IPS-20b (cell line): ENCODE results near the gene IFRD1.
"Not testable (repeated sequence)": the region's sequence is repeated elsewhere in the genome, so short reads cannot be mapped to it uniquely, and the experiment has no call there.

Source experiments
- H3K27ac ChIP-seq: one replicate; pipeline ENCODE4 v1.5.1; 2013; ENCODE audit warnings: low read length
- H3K27me3 ChIP-seq: 2 replicates; pipeline ENCODE4 v1.6.1; 2013; ENCODE audit warnings: mild to moderate bottlenecking, low read length, inconsistent platforms; ENCODE audit not compliant: insufficient read depth
- H3K36me3 ChIP-seq: 2 replicates; pipeline ENCODE4 v1.6.1; 2013; ENCODE audit warnings: low read depth, mild to moderate bottlenecking, inconsistent platforms, low read length, moderate library complexity; ENCODE audit not compliant: insufficient read depth
- H3K4me1 ChIP-seq: 2 replicates; pipeline ENCODE4 v1.6.1; 2013; ENCODE audit warnings: mild to moderate bottlenecking, control low read depth, inconsistent platforms, low read length, moderate library complexity; ENCODE audit not compliant: insufficient read depth
- H3K4me3 ChIP-seq: 2 replicates; pipeline ENCODE4 v1.5.1; 2013; ENCODE audit warnings: mild to moderate bottlenecking, low read length, inconsistent platforms
- H3K9ac ChIP-seq: 2 replicates; pipeline ENCODE4 v1.6.1; 2013; ENCODE audit warnings: low read depth, mild to moderate bottlenecking, inconsistent platforms, low read length, moderate library complexity
- H3K9me3 ChIP-seq: 2 replicates; pipeline ENCODE4 v1.6.1; 2013; ENCODE audit warnings: mild to moderate bottlenecking, low read depth, low read length, inconsistent platforms; ENCODE audit not compliant: insufficient read depth

The IFRD1 gene

GRCh38 chr7:112510001-112510742, 59.9 kb downstream of the IFRD1 start:
- Histone ChIP-seq H3K36me3 (no peaks in the 10 kb centered on the region), H3K4me3 (no peak overlapping the region), H3K27me3 (no peaks in the 10 kb centered on the region), H3K9me3 (no peaks in the 10 kb centered on the region), H3K4me1 (no peaks in the 10 kb centered on the region), H3K9ac (no peak overlapping the region), H3K27ac (no peak overlapping the region)

DNA sequence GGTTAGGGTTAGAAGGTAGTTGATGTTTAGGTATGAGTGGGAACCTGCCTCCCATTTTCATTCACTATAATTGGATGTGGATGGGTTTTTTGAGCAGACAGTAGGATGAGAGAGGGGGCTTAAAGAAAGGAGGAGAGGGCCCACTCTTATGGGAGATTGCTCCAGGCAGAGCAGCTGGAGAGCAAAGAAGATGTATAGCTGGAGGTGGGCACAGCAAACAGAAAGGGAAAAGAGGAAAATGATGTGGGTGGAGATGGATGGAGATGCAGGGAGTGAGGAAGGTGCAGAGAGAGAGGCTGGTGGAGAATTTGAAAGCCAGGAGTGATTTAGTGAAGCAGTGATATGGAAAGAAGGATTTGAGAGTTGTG, 60.5 kb downstream of the IFRD1 start:
- no peaks in the 10 kb centered on the region for H3K4me1 ChIP-seq
- no peaks in the 10 kb centered on the region for H3K9me3 ChIP-seq
- H3K27ac ChIP-seq, result no peak overlapping the region
- H3K36me3 ChIP-seq, result no peaks in the 10 kb centered on the region
- H3K9ac ChIP-seq, result no peak overlapping the region
- H3K4me3 ChIP-seq, result no peak overlapping the region
- no peaks in the 10 kb centered on the region for H3K27me3 ChIP-seq

DNA sequence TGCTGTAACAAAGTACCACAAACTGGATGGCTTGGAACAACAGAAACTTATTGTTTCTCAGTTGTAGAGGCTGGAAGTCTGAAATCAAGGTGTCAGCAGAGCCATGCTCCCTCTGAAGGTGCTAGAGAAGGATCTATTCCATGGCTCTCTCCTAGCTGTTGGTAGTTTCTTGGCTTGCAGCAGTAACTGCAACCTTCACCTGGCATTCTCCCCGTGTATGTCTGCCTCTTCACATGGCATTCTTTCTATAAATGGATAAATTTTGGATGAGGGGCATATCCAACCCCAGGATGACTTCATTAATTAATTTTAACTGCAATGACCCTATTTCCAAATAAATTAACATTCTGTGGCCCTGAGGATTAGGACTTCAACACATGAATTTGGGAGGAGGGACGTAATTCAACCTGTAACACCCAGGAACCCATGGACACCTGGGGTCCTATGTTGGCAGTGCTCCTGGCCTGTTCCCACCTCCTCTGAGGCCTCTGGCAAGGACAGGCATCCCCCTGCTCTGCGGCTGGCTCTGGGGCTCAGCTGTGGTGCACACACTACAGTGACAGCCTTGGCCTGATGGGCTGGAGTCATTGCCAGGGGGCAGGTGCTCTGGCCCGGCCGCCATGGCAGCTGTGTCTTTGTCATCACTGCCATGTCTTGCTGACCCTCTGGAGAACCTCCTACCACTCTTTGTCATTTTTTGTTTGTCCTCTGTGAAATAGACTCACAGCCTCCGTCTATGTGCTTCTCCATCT, 61.4 kb downstream of the IFRD1 start:
- Histone ChIP-seq H3K27ac (no peak overlapping the region), H3K27me3 (no peaks in the 10 kb centered on the region), H3K4me1 (no peaks in the 10 kb centered on the region), H3K9ac (no peak overlapping the region), H3K9me3 (no peaks in the 10 kb centered on the region), H3K36me3 (no peaks in the 10 kb centered on the region), H3K4me3 (no peak overlapping the region)

DNA sequence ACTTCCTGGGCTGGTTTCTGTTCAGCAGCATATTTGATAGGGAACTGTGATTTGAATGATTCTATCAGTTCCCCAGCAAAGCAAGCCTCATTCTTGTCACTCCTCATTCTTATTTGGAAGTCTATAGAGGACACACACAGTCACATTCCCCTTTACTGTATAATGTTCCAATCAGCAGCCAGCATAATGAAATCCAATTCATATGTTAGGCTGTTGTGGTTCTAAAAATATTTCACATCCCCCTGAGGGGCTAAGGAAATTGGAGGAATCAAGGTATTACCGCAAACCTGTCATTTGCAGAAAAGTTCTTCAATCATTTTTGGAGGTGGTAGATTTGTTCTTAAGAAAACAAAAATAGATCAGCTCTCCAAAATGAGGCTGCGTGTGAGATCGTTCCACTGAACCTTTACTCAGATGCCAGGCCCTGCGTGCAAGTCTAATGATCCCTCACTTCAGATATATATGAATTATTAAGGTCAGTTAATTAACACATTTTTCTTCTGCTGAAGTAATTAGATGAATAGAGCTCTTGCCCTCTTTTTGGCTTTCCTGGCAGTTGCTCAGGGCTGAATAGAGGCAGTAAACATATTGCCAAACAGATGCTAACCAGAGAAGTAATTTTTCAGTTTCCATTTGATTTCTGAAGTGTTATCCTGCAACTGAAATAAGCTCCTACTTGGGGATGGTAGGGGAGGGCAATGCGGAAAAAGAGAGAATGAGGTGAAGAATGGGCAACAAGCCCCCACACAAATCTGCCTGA, 62.4 kb downstream of the IFRD1 start:
- Histone ChIP-seq H3K36me3 (no peaks in the 10 kb centered on the region), H3K27me3 (no peaks in the 10 kb centered on the region), H3K9ac (no peak overlapping the region), H3K9me3 (no peaks in the 10 kb centered on the region), H3K4me3 (no peak overlapping the region), H3K27ac (no peak overlapping the region), H3K4me1 (no peaks in the 10 kb centered on the region)

- Histone ChIP-seq H3K27me3 (no peaks in the 10 kb centered on the region), H3K36me3 (no peaks in the 10 kb centered on the region), H3K4me3 (no peak overlapping the region), H3K4me1 (no peaks in the 10 kb centered on the region), H3K27ac (no peak overlapping the region), H3K9ac (no peak overlapping the region), H3K9me3 (no peaks in the 10 kb centered on the region)
Observed at GRCh38 chr7:112515989-112516388, 65.7 kb downstream of the IFRD1 start.

GRCh38 chr7:112516418-112516817, 66.2 kb downstream of the IFRD1 start:
- H3K9ac ChIP-seq, H3K27me3 ChIP-seq, H3K4me3 ChIP-seq, H3K9me3 ChIP-seq, H3K27ac ChIP-seq, H3K36me3 ChIP-seq, H3K4me1 ChIP-seq: not testable (repeated sequence)

GRCh38 chr7:112517487-112517886, 67.2 kb downstream of the IFRD1 start:
- Histone ChIP-seq H3K9ac (no peak overlapping the region), H3K27me3 (no peaks in the 10 kb centered on the region), H3K36me3 (no peaks in the 10 kb centered on the region), H3K9me3 (no peaks in the 10 kb centered on the region), H3K4me1 (no peaks in the 10 kb centered on the region), H3K27ac (no peak overlapping the region), H3K4me3 (no peak overlapping the region)

- H3K27ac ChIP-seq, result no peak overlapping the region
- H3K4me1 ChIP-seq, result no peaks in the 10 kb centered on the region
- no peak overlapping the region for H3K9ac ChIP-seq
- no peaks in the 10 kb centered on the region for H3K27me3 ChIP-seq
- no peaks in the 10 kb centered on the region for H3K36me3 ChIP-seq
- no peaks in the 10 kb centered on the region for H3K9me3 ChIP-seq
- H3K4me3 ChIP-seq, result no peak overlapping the region
Observed at GRCh38 chr7:112520787-112521186, 70.5 kb downstream of the IFRD1 start.

DNA sequence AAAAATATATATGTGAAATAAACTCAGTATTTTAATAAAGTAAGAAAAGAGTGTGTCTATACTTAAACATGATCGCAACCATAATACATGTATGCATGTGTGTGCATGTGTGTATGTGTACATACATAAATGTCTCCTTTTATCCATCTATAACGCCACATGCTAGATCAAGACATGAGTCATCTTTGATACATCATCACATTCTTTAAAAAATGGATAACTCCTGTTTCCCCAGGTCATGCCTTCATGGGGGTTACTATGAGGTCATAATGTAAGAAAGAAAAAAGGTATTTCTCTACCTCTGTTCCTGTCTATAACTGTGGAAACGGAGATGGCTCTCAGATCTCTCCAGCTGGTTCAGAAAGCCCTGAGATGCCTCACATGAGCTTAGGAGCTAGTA, 71.7 kb downstream of the IFRD1 start:
- H3K27me3 ChIP-seq, result no peaks in the 10 kb centered on the region
- H3K9ac ChIP-seq, result no peak overlapping the region
- no peak overlapping the region for H3K4me3 ChIP-seq
- no peaks in the 10 kb centered on the region for H3K9me3 ChIP-seq
- H3K4me1 ChIP-seq, result no peaks in the 10 kb centered on the region
- H3K27ac ChIP-seq, result no peak overlapping the region
- H3K36me3 ChIP-seq, result no peaks in the 10 kb centered on the region

DNA sequence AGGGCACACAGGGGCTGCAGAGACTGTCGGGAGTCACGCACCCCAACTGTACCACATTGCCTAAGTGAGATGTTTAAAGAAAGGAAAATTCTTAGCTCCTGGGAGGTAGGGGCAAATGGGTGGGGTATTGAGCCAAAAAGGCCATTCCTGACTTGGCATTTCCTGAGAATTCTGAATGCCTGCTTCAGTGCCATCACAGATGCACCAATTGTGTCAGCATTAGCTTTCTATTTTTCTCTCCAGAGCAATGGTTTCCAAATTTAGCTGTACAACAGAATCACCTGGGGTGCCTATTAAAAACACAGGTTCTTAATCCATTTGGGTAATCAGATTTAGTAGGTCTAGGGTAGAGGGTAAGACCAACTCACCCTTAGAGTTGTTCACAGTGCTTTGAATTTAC, 73.6 kb downstream of the IFRD1 start:
- Histone ChIP-seq H3K4me1 (no peaks in the 10 kb centered on the region), H3K9me3 (no peaks in the 10 kb centered on the region), H3K36me3 (no peaks in the 10 kb centered on the region), H3K4me3 (no peak overlapping the region), H3K27me3 (no peaks in the 10 kb centered on the region), H3K27ac (no peak overlapping the region), H3K9ac (no peak overlapping the region)
